Caco-2 (cell line): Measurements from ENCODE around the gene LGALS9B. TPM values are rescaled to one million over a fixed set of nuclear protein-coding genes. Genes with fewer than 3 reads are reported as not detected.
"Not testable (repeated sequence)": the region's sequence is repeated elsewhere in the genome, so short reads cannot be mapped to it uniquely, and the experiment has no call there.

Experiments used
- BruUV-seq: library from RNA; stranded (reverse); fragments of 400-500 nt; replicated peaks from 2 replicates; lab custom pipeline; 2021; lab: Mats Ljungman, UMichigan
- CTCF ChIA-PET: fragments of 300-600 bp; sonication (Branson Sonifier 250); formaldehyde crosslinking; loops from one replicate; lab custom pipeline; 2022; ENCODE audit warnings: antibody characterized with exemption; lab: Charles Lee
- POLR2A ChIA-PET: fragments of 300-600 bp; sonication (Branson Sonifier 250); formaldehyde crosslinking; loops from one replicate; lab custom pipeline; 2022; ENCODE audit warnings: antibody characterized with exemption; lab: Charles Lee
- DNase-seq, 2 experiments: peaks; one replicate each; pipeline versions ENCODE4 v3.0.0 to v3.0.0-alpha.2; 2020 to 2022
- H3K27me3 ChIP-seq: replicated peaks from 2 replicates; pipeline ENCODE4 v1.6.0; 2011; ENCODE audit warnings: low read length; ENCODE audit not compliant: control insufficient read depth, insufficient read depth
- H3K36me3 ChIP-seq: 2 replicates; pipeline ENCODE4 v1.5.1; 2011; ENCODE audit warnings: low read length; ENCODE audit not compliant: control insufficient read depth, insufficient read depth
- H3K4me1 ChIP-seq: fragments of 250-450 bp; sonication (Bioruptor Pico); 2 replicates; pipeline ENCODE4 v1.5.1; 2020; ENCODE audit warnings: mild to moderate bottlenecking
- H3K4me3 ChIP-seq: 2 replicates; pipeline ENCODE4 v1.5.1; 2011; ENCODE audit warnings: low read depth, mild to moderate bottlenecking, control low read depth, low read length
- H3K9me3 ChIP-seq: fragments of 250-450 bp; sonication (Bioruptor Pico); 2 replicates; pipeline ENCODE4 v1.5.1; 2020; ENCODE audit warnings: mild to moderate bottlenecking, moderate library complexity
- H3K27ac Mint-ChIP-seq: one replicate; pipeline ENCODE4 v1.8.0; 2022; ENCODE audit warnings: mixed read lengths; ENCODE audit not compliant: unreplicated experiment
- H3K27me3 Mint-ChIP-seq: one replicate; pipeline ENCODE4 v1.8.0; 2022; ENCODE audit warnings: mixed read lengths; ENCODE audit not compliant: insufficient read depth, unreplicated experiment
- H3K36me3 Mint-ChIP-seq: one replicate; pipeline ENCODE4 v1.8.0; 2022; ENCODE audit warnings: mild to moderate bottlenecking, mixed read lengths; ENCODE audit not compliant: insufficient read depth, unreplicated experiment
- H3K4me1 Mint-ChIP-seq: one replicate; pipeline ENCODE4 v1.8.0; 2022; ENCODE audit warnings: low read depth, mixed read lengths; ENCODE audit not compliant: unreplicated experiment
- H3K4me3 Mint-ChIP-seq: one replicate; pipeline ENCODE4 v1.8.0; 2022; ENCODE audit warnings: mild to moderate bottlenecking, moderate library complexity, mixed read lengths; ENCODE audit not compliant: unreplicated experiment
- H3K9me3 Mint-ChIP-seq: one replicate; pipeline ENCODE4 v1.8.0; 2022; ENCODE audit warnings: mixed read lengths; ENCODE audit not compliant: unreplicated experiment
- intact Hi-C: fragments of 100-400 bp; cut with micrococcal nuclease; formaldehyde crosslinking; loops from one replicate; pipeline ENCODE4 v1.10.0; 2022; ENCODE audit not compliant: unreplicated experiment
- total RNA-seq: library from RNA; stranded (reverse); gene quantifications from 2 replicates; pipeline ENCODE4 v1.2.3, GENCODE V29; 2022

LGALS9B gene
- total RNA-seq, 1 experiment from 2014 or later = not detected

DNA sequence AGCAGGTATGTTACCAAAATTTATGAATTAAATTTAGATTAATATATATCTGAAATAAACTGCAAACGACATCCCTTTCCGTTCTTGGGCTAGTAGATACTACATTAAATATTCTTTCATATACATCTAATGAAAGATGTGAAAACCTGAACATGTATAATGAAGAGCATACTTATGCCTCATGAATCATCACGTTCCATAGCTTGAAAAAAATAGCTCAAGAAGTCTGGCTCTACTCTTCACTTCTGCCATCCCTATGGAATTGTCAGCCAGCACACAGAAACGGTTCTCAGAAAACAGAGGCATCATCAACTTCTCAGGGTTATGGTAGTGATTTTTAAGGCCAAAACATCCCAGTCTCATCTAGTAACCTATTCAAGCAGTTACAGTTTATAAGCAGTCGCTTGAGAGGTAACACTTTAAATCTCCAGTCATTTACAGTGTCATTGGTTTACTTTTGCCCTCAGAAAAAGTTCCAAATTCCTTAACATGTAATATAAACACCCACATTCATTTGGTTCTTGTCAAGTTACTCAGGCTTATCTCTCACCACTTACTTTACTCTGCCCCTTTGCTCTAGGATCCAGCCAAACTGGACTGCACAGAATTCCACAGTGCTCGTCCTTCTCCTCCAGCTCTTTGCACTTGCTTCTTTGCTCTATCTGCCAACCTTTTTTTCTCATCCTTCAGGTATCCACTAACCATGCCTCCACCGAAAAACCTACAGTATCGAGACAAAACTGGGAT lies 66.6 kb downstream of the LGALS9B start:
- H3K36me3 Mint-ChIP-seq, H3K27me3 Mint-ChIP-seq, DNase-seq, H3K27ac Mint-ChIP-seq, H3K36me3 ChIP-seq, H3K27me3 ChIP-seq, H3K4me3 Mint-ChIP-seq, H3K9me3 ChIP-seq, H3K4me1 Mint-ChIP-seq, H3K4me3 ChIP-seq, intact Hi-C loops, H3K9me3 Mint-ChIP-seq, CTCF ChIA-PET, POLR2A ChIA-PET, H3K4me1 ChIP-seq, BruUV-seq: not testable (repeated sequence)

Other genes starting within 250 kb of the LGALS9B start
- not detected in 2 replicates for gene CDRT15L2, start 112.2 kb upstream of the LGALS9B start, total RNA-seq